Measurements from ENCODE around the gene TBL3. TPM values are rescaled to one million over a fixed set of nuclear protein-coding genes. Genes with fewer than 3 reads are reported as not detected.

TBL3 gene
- total and polyA plus RNA-seq, 9 of the 15 experiments (the other 6 are each of a cell fraction or from before 2014, with no cell fraction given), result 0.97 to 117 (median 24.5) TPM

DNA sequence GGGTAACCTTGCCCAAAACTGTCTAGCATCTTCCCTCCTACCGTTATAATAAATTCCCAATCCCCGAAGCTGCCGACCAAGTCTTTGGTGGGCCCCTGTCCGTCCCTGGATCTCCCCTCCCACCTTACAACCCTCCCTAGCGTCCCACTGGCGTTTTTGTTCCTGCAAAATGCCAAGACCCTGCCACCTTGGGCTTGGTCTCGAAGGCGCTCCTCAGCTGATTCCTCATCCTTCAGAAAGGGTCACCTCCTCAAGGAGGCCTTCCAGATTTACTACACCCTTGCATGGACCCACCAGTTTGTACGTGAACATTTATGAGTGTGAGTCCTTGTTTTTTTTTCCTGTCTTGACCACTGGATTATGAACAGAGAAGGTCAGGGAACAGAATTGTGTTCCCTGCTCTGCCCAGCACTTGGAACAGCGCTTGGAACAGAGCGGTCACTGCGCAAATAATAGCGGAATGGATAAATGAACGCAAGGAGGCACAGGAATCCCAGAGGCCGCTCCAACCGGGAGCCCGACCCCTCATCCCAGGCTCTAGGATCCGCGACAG, 11.2 kb downstream of the TBL3 start (continued):
- TF ChIP-seq CUX1 (CRISPR knock-in tag; IDR thresholded peaks at IDR 0.05) (no peak), HOXB6 (CRISPR knock-in tag; IDR thresholded peaks at IDR 0.05; ENCODE audit: borderline replicate concordance) (no peak), ZFX (CRISPR knock-in tag; IDR thresholded peaks at IDR 0.05) (no peak), TSC22D4 (tag; IDR thresholded peaks at IDR 0.05) (no peak), SMARCA5 (IDR thresholded peaks at IDR 0.05) (peak; percentile 36; the same call in 1 of the 2 replicates), RNF2 (IDR thresholded peaks at IDR 0.05) (no peak), ASH1L (IDR thresholded peaks at IDR 0.05; ENCODE audit: borderline replicate concordance, low read depth, partially characterized antibody) (no peak), EHMT2 (IDR thresholded peaks at IDR 0.05) (no peak), ZNF311 (CRISPR knock-in tag; IDR thresholded peaks at IDR 0.05) (no peak), FOXK2 (conservative IDR thresholded peaks at IDR 0.05 in 1 of 2, IDR thresholded peaks at IDR 0.05 in 1 of 2; ENCODE audit: low read depth in 2 of 2) (no peak), ZNF431 (CRISPR knock-in tag; IDR thresholded peaks at IDR 0.05) (no peak), PHB2 (IDR thresholded peaks at IDR 0.05; ENCODE audit: low read depth) (no peak), ZEB2 (IDR thresholded peaks at IDR 0.05) (no peak), ZNF282 (CRISPR knock-in tag; IDR thresholded peaks at IDR 0.05) (no peak), PHF8 (IDR thresholded peaks at IDR 0.05; ENCODE audit: borderline replicate concordance, low read length) (no peak), ZFPM2 (CRISPR knock-in tag; IDR thresholded peaks at IDR 0.05) (no peak), BCOR (IDR thresholded peaks at IDR 0.05) (peak; percentile 21; the same call in 1 of the 2 replicates), NCOA2 (IDR thresholded peaks at IDR 0.05; ENCODE audit: partially characterized antibody in 2 of 2) (no peak), ZFP36 (IDR thresholded peaks at IDR 0.05; ENCODE audit: low read depth, low read length, partially characterized antibody) (peak; percentile 90)
- TF ChIP-seq, protein P1, sequence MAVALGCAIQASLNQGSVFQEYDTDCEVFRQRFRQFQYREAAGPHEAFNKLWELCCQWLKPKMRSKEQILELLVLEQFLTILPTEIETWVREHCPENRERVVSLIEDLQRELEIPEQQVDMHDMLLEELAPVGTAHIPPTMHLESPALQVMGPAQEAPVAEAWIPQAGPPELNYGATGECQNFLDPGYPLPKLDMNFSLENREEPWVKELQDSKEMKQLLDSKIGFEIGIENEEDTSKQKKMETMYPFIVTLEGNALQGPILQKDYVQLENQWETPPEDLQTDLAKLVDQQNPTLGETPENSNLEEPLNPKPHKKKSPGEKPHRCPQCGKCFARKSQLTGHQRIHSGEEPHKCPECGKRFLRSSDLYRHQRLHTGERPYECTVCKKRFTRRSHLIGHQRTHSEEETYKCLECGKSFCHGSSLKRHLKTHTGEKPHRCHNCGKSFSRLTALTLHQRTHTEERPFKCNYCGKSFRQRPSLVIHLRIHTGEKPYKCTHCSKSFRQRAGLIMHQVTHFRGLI (CRISPR knock-in tag; IDR thresholded peaks at IDR 0.05), result no peak
- TF ChIP-seq, protein P2, sequence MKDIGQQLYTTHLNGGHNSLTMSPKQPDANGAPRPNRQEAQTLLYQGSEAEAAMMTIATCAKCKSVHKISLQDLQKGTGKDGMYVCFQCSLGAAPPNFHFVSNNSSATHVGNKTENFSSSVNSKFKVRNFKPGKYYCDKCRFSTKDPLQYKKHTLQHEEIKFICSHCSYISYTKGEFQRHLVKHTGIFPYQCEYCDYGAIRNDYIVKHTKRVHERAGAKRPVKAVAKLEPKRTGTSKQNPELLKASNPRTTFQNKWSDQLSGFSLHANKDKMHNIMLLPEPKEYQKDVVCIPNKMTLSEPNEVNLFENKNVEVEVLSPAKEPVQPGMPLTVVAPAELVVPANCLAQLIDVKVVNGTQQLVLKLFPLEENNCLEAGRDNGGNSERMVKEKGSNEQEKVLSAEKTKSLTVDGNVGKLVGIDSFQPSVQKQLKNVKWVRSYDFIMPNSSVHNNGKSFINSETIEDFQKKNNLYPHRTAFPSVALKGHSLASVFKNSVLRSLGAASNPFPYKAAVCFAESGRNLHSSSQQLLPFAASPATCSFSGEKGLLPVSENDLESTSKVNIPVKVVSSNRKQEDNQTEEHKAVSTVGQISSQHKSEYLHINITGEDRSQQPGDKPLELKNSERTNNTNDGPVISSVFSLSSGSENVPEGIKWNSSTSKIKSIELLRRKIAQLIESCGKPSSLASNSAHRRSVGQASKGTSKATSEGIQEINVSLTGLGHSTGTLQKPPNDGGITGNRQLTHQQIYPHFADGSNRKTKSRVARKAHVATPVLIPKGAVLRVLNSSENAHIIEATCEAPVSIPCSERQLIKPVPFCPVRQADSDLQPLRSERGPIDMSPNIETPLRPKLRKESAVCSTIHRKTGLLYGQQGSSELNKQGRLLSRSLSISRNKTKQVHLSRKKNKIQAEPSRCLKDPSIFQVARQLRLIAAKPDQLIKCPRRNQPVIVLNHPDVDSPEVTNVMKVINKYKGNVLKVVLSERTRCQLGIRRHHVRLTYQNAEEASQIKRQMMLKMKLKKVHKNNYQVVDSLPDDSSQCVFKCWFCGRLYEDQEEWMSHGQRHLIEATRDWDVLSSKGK (CRISPR knock-in tag; IDR thresholded peaks at IDR 0.05), result no peak
